Nephron (organoid): ENCODE results near the gene SFTA2.

ENCODE experiments used
- H3K27ac Mint-ChIP-seq, 3 experiments: 2 replicates each; pipeline ENCODE4 v1.8.0; 2020; ENCODE audit warnings: mixed read lengths in 3 of 3, mild to moderate bottlenecking in 2 of 3, moderate library complexity in 1 of 3
- H3K27me3 Mint-ChIP-seq: 2 replicates; pipeline ENCODE4 v1.8.0; 2021; ENCODE audit warnings: low read depth, mild to moderate bottlenecking, moderate library complexity, mixed read lengths
- H3K36me3 Mint-ChIP-seq: 2 replicates; pipeline ENCODE4 v1.8.0; 2020; ENCODE audit warnings: low read depth, mixed read lengths
- H3K4me1 Mint-ChIP-seq: 2 replicates; pipeline ENCODE4 v1.8.0; 2020; ENCODE audit warnings: mixed read lengths
- H3K4me3 Mint-ChIP-seq, 3 experiments: 2 replicates each; pipeline ENCODE4 v1.8.0; 2020; ENCODE audit warnings: mild to moderate bottlenecking in 3 of 3, mixed read lengths in 3 of 3, moderate library complexity in 2 of 3
- H3K9me3 Mint-ChIP-seq: 2 replicates; pipeline ENCODE4 v1.8.0; 2020; ENCODE audit warnings: mixed read lengths
- TF ChIP-seq, protein P1 (sequence below), 3 experiments: fragments of 200-600 bp; sonication (generic); IDR thresholded peaks; one replicate each; pipeline ENCODE4 v1.5.0; 2021; ENCODE audit warnings: antibody characterized with exemption in 3 of 3; ENCODE audit not compliant: unreplicated experiment in 3 of 3

Gene SFTA2

DNA sequence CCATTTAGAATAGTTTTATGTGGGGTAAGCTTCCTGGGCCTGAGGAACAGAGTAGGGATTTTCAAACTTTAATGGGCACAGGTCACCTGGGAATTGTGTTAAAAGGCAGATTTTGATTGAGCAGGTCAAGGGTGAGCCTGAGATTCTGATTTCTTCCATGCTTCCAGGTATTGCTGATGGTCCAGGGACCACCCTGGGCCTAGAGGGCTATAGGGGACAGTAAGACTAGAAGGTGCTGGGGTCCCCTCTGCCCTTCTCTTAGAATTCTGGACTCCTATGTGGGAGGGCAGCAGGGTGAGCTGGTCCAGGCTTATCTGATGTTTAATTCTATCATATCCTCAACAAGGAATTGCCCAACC is 45.1 kb downstream of the SFTA2 start:
- Mint-ChIP-seq H3K27ac (peak overlapping the region; percentile 95 to 99 (median 97)), H3K4me3 (peak overlapping the region; percentile 92 to 95 (median 95)), H3K4me1 (peaks cover 61% of the 10 kb centered on the region), H3K27me3 (no peaks in the 10 kb centered on the region), H3K9me3 (no peaks in the 10 kb centered on the region), H3K36me3 (peaks cover 29% of the 10 kb centered on the region)
- TF ChIP-seq, protein P1, sequence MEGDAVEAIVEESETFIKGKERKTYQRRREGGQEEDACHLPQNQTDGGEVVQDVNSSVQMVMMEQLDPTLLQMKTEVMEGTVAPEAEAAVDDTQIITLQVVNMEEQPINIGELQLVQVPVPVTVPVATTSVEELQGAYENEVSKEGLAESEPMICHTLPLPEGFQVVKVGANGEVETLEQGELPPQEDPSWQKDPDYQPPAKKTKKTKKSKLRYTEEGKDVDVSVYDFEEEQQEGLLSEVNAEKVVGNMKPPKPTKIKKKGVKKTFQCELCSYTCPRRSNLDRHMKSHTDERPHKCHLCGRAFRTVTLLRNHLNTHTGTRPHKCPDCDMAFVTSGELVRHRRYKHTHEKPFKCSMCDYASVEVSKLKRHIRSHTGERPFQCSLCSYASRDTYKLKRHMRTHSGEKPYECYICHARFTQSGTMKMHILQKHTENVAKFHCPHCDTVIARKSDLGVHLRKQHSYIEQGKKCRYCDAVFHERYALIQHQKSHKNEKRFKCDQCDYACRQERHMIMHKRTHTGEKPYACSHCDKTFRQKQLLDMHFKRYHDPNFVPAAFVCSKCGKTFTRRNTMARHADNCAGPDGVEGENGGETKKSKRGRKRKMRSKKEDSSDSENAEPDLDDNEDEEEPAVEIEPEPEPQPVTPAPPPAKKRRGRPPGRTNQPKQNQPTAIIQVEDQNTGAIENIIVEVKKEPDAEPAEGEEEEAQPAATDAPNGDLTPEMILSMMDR (IDR thresholded peaks at IDR 0.05; ENCODE audit: unreplicated experiment in 3 of 3): no peak

DNA sequence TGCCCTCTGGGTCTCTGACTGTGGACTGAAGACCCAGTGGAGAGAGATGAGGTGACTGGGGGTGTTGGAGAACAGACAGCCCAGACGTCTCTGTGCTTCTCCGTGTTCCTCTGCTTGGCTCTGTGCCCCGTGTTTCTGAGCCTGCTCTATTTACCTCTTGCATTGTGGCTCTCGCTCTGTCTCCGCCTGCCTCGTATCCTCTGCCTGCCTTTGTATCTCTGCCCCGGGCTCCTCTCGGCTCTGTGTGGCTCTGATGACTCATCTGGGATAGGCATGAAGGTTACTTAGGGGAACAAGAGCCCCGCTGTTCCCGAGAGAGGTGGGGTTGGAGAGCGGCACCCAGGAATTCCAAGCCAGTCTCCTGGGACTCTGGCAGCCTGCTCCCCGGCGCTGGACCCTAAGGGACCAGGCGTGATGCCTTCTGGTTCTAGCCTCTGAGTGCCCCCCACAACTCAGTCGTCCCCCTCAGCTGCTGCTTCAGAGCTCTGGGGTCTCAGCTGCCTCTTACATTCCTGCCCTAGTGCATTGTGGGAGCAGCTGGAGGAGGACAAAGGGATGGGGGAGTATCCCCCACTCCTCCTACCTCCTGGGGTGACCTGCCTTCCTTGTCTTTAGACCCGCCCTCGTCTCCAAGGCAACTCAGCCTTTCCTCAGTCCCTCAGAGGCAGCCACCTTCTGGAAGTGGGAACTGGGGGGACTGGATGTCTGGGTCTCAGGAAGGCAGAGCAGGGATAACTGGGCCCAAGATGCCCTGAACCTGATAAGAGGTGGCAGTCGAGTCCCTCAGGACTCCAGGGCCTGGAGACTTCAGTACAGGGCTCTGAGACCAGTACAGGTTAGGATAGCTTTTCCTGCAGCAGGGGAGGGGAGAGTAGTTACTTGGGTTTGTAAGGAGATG is 45.7 kb downstream of the SFTA2 start:
- TF ChIP-seq, protein P1 (IDR thresholded peaks at IDR 0.05; ENCODE audit: unreplicated experiment in 3 of 3): no peak
- peaks cover 67% of the 10 kb centered on the region for H3K4me1 Mint-ChIP-seq
- no peaks in the 10 kb centered on the region for H3K27me3 Mint-ChIP-seq
- peak overlapping the region; percentile 95 to 99 (median 97) for H3K27ac Mint-ChIP-seq
- H3K4me3 Mint-ChIP-seq: peak overlapping the region; percentile 92 to 95 (median 95)
- peaks cover 24% of the 10 kb centered on the region for H3K36me3 Mint-ChIP-seq
- H3K9me3 Mint-ChIP-seq: no peaks in the 10 kb centered on the region

DNA sequence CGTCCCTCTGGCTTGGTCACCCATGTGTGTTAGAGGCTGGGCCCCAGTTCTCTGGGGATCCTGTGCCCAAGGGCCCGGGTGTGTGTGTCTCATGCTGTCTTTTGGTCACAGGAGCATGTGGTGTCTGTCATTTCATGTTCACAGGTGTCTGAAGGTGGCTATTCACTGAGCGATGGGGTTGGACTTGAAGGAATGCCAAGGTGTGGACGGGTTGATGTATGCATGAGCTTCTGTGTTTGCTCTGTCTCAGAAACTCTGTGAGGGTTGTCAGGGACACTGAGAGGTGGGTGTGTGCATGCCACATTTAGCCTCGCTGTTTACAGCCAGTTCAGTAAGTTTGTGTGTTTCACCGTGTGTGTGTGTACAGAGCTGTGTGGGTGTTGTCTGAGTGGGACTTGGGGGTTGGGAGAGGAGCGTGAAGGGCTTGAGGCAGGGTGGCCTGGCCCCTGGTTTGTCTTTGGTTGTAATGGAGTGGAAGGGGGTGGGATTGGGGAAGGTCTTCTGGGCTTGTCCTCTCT is 46.4 kb downstream of the SFTA2 start:
- Mint-ChIP-seq H3K4me3 (peak overlapping the region; percentile 92 to 95 (median 95)), H3K36me3 (peaks cover 23% of the 10 kb centered on the region), H3K27ac (peak overlapping the region; percentile 95 to 99 (median 97)), H3K27me3 (no peaks in the 10 kb centered on the region), H3K9me3 (no peaks in the 10 kb centered on the region), H3K4me1 (peaks cover 72% of the 10 kb centered on the region)
- TF ChIP-seq, protein P1 (IDR thresholded peaks at IDR 0.05; ENCODE audit: unreplicated experiment in 3 of 3): no peak

DNA sequence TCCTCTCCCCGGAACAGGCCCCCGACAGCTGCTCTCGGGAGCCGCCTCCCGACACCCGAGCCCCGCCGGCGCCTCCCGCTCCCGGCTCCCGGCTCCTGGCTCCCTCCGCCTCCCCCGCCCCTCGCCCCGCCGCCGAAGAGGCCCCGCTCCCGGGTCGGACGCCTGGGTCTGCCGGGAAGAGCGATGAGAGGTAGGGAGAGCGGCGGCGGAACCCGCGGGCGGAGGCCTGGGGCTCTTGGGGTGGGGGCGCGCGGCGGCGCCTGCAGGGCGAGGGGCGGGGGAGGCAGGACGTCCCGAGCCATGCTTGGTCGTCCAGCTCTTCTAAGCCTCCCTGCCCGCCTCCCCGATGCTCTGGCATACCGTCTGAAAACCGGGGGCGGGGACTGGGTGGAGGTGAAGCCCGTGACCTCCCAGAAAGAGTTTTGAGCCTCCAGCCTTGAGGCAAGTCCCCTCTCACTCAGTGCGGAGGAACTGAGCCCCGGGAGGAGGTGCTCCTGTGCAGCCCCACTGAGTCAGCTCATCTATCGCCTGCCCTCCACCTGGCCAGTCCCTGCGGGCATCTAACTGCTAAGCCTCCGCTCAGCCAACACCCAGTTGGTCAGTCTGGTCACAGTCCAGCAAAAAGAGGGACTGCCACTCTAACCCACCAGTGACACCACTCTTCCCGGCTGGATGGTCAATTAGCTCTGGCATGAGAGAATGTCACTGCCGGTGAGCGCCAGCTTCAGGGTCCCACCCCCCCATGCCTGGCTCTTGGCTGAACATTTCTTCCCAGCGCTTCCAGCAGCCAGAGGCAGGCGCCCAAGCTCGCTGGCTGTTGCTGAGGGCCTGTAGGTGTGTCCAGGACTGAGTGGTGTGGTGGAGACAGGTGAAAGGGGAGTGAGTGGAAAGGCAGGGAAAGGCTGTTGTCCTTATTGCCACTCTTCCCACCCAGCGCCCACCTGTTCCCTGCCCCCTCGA is 47.2 kb downstream of the SFTA2 start:
- H3K27ac Mint-ChIP-seq: peak overlapping the region; percentile 95 to 99 (median 97)
- no peaks in the 10 kb centered on the region for H3K27me3 Mint-ChIP-seq
- peak overlapping the region; percentile 92 to 95 (median 95) for H3K4me3 Mint-ChIP-seq
- TF ChIP-seq, protein P1 (IDR thresholded peaks at IDR 0.05; ENCODE audit: unreplicated experiment in 3 of 3): no peak
- no peaks in the 10 kb centered on the region for H3K9me3 Mint-ChIP-seq
- peaks cover 72% of the 10 kb centered on the region for H3K4me1 Mint-ChIP-seq
- H3K36me3 Mint-ChIP-seq: peaks cover 16% of the 10 kb centered on the region

DNA sequence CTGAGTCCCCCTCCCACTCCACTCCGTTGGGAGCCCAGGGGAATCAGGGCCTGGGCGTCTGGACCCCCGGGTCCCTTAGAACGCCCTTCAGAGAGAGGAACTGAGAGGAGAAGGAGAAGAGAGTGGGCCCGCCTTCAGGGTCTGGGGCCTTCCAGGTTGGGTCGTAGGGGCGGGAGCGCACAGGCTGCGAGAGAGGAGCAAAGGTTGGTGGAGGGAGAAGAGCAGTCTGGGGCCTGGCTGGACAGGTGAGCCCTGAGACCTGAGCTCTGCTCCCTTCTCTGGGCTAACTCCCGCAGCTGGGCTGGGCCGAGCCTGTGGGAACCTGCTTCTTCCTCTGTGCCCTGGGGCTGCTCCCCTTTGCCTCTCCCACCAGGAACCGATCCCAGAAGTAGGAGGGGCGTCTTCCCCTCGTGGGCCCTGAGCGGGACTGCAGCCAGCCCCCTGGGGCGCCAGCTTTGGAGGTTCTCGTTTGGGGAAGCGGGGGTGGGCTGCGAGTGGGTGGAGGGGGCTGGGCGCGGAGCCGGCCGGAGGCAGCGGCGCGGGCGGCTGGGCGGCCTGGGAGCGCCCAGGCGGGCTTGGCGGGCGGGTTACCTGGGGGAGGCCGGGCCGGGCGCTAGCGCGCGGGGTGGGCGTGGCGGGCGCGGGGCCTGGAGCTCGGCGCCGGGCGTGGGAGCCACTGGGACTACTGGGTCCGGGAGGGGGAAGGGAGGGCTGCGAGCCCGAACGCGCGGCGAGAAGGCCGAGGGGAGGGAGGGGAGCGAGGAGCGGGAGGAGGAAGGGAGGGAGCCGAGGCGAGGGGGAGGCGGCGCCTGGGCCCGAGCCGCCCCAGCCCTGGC is 48.1 kb downstream of the SFTA2 start, which contains the start of gene DDR1:
DDR1 (plus strand) TSS at position 835 of the 836 bp plus-strand sequence. CDS start 4,211 bp downstream, outside the sequence.
- Mint-ChIP-seq H3K36me3 (peaks cover 10% of the 10 kb centered on the region), H3K4me3 (peak within 1 kb of the TSS; percentile 92 to 95 (median 95)), H3K27me3 (no peaks in the 10 kb centered on the region), H3K4me1 (peaks cover 73% of the 10 kb centered on the region), H3K27ac (peak within 1 kb of the TSS; percentile 98 to 99 (median 98)), H3K9me3 (no peaks in the 10 kb centered on the region)
- TF ChIP-seq, protein P1 (IDR thresholded peaks at IDR 0.05; ENCODE audit: unreplicated experiment in 3 of 3): no peak
